Lung (tissue), 12 donors: Measurements from ENCODE around the gene CAPN13. TPM values are rescaled to one million over a fixed set of nuclear protein-coding genes. Genes with fewer than 3 reads are reported as not detected.

Source experiments
- ATAC-seq: fragments of 200-7000 bp; cut with Tn5 transposase; one replicate; pipeline ENCODE4 v1.9.1; 2020; ENCODE audit warnings: moderate number of reproducible peaks; ENCODE audit not compliant: insufficient read depth, low FRiP score
- DNase-seq, 3 donors: peaks; one replicate each; pipeline ENCODE4 v3.0.0-alpha.2; 2013 to 2017
- H3K27ac ChIP-seq, 2 donors: one replicate each; pipeline ENCODE4 v1.5.1; 2013; ENCODE audit warnings: mild to moderate bottlenecking in 2 of 2, moderate library complexity in 2 of 2, control low read depth in 1 of 2, inconsistent platforms in 1 of 2, low read depth in 1 of 2, low read length in 1 of 2
- H3K27me3 ChIP-seq, 3 donors: one replicate each; pipeline ENCODE4 v1.5.1; 2013; ENCODE audit warnings: low read length in 2 of 3; ENCODE audit not compliant: control insufficient read depth in 3 of 3, insufficient read depth in 3 of 3
- H3K36me3 ChIP-seq, 4 donors: one replicate each; pipeline ENCODE4 v1.5.1; 2013; ENCODE audit warnings: low read length in 4 of 4, mild to moderate bottlenecking in 1 of 4, moderate library complexity in 1 of 4; ENCODE audit not compliant: control insufficient read depth in 4 of 4, insufficient read depth in 4 of 4
- H3K4me1 ChIP-seq, 5 donors: one replicate each; pipeline ENCODE4 v1.5.1; 2013; ENCODE audit warnings: low read length in 5 of 5, mild to moderate bottlenecking in 2 of 5, moderate library complexity in 1 of 5; ENCODE audit not compliant: control insufficient read depth in 5 of 5, insufficient read depth in 5 of 5
- H3K4me3 ChIP-seq: one replicate; pipeline ENCODE4 v1.5.1; 2013; ENCODE audit warnings: mild to moderate bottlenecking, control low read depth, moderate library complexity
- H3K9ac ChIP-seq, 2 donors: one replicate each; pipeline ENCODE4 v1.5.1; 2013; ENCODE audit warnings: low read length in 2 of 2, control low read depth in 1 of 2; ENCODE audit not compliant: insufficient read depth in 1 of 2
- H3K9me3 ChIP-seq, 4 donors: one replicate each; pipeline ENCODE4 v1.5.1; 2013; ENCODE audit warnings: low read length in 3 of 4, mild to moderate bottlenecking in 1 of 4, moderate library complexity in 1 of 4; ENCODE audit not compliant: control insufficient read depth in 4 of 4, insufficient read depth in 3 of 4
- WGBS, 2 donors: extraction: QIAGEN DNeasy Blood & Tissue Kit; methylation state at CpG; one replicate each; pipeline ENCODE4 v1.1.7; 2013; 5-methylcytosine and 5-hydroxymethylcytosine counted together
- polyA plus RNA-seq, 2 donors: library from polyadenylated mRNA; stranded (reverse); fragments of 200-250 nt; gene quantifications; one replicate each; pipeline ENCODE4 v1.2.1, GENCODE V29; 2013
- total RNA-seq, 2 donors: library from RNA; depleted of rRNA in 1 of 2; stranded (reverse); fragments of >200 nt in 1 of 2; gene quantifications; one replicate each; pipeline ENCODE4 v1.2.1, GENCODE V29; 2014 to 2021
- TF ChIP-seq, protein P1 (sequence below): IDR thresholded peaks from 2 replicates; pipeline ENCODE4 v1.5.1; 2012; ENCODE audit warnings: mild to moderate bottlenecking; ENCODE audit errors: control extremely low read depth, extremely low read depth
- donor health status: control.
- donor health status: control.
- donor health status: Bipolar disorder and iron deficiency.
- donor health status: healthy.
- donor health status: DM: yes; HTN: yes; CAD: no.

The CAPN13 gene
- total and polyA plus RNA-seq, 4 donors, result 6.6 to 31.6 (median 8.2) TPM

DNA sequence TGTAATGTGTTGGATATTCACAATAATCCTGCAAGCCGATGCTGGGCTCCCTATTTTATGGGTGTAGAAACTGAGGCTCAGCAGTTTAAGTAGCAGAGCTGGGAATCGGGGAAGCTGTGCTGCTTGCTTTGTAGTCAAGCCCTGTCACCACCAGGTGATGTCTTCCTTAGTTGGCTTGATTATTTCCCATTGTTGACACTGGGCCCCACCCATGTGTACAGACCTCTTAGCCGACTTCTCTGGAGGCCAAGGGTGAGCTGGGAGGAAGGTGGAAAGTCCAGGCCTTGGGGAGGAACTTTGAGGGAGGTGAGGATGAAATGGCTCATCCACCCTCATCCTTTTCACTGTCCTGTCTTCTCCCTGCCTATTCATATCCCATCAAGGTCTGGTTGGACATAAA is 60.0 kb downstream of the CAPN13 start:
- peaks cover 0 to 2% (median 0%) of the 10 kb centered on the region in 3 donors for H3K27me3 ChIP-seq
- DNase-seq, result no peak
- no peak overlapping the region for H3K9ac ChIP-seq
- no peaks in the 10 kb centered on the region for H3K4me1 ChIP-seq
- TF ChIP-seq, protein P1, sequence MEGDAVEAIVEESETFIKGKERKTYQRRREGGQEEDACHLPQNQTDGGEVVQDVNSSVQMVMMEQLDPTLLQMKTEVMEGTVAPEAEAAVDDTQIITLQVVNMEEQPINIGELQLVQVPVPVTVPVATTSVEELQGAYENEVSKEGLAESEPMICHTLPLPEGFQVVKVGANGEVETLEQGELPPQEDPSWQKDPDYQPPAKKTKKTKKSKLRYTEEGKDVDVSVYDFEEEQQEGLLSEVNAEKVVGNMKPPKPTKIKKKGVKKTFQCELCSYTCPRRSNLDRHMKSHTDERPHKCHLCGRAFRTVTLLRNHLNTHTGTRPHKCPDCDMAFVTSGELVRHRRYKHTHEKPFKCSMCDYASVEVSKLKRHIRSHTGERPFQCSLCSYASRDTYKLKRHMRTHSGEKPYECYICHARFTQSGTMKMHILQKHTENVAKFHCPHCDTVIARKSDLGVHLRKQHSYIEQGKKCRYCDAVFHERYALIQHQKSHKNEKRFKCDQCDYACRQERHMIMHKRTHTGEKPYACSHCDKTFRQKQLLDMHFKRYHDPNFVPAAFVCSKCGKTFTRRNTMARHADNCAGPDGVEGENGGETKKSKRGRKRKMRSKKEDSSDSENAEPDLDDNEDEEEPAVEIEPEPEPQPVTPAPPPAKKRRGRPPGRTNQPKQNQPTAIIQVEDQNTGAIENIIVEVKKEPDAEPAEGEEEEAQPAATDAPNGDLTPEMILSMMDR, result no peak
- ATAC-seq, result no peak
- H3K4me3 ChIP-seq, result no peak overlapping the region
- H3K36me3 ChIP-seq, result no peaks in the 10 kb centered on the region
- no peak overlapping the region for H3K27ac ChIP-seq
- WGBS, 2 donors, result 67 to 82% methylated on average over 3 of the region's 3 CpGs
- no peaks in the 10 kb centered on the region for H3K9me3 ChIP-seq

DNA sequence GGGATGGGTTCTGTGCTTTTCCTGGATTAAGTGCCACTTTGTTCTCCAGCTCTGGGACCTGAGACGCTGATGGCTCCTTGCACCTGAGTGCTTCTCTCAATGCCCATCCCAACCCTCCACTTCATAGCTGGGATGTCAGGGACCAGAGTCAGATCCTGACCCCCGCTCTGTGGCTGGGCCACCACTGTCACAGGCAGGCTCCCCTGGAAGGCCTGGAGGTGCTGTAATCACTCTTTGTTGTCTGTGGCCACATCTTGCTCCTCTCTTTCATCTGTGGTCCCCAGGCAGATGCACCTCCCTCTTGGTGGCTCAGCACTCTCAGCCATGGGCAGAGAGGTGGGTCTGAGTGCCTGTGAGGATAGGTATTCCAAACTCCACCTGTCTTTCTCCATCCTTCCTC is 62.4 kb downstream of the CAPN13 start:
- Histone ChIP-seq H3K4me3 (no peak overlapping the region), H3K27ac (no peak overlapping the region), H3K36me3 (no peaks in the 10 kb centered on the region), H3K27me3 (peaks cover 0 to 2% (median 0%) of the 10 kb centered on the region in 3 donors), H3K9ac (no peak overlapping the region), H3K9me3 (no peaks in the 10 kb centered on the region), H3K4me1 (no peaks in the 10 kb centered on the region)
- DNase-seq (no peak), ATAC-seq (no peak)
- WGBS, 2 donors, result 94 to 100% methylated on average over 2 of the region's 2 CpGs
- TF ChIP-seq, protein P1, result no peak

DNA sequence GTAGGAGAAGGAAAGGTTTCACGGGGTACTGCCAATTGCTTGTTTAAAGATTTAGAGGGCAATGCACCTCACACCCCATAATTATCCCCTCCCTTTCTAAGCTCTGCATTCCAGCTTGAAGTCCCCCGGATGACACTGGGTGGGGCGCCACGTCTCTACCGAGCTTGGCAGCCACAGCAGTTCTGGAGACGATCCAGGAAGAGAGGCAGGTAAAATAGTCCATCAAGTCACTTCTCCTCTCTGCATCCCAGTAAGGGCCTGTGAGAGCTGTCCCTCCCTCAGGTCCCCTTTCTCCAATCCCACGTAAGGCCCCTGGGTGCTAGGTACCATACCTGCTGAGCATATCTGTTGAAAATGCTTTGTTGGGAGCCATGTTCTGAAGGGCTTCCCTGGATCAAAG is 65.7 kb downstream of the CAPN13 start:
- DNase-seq (no peak), ATAC-seq (no peak)
- Histone ChIP-seq H3K9ac (no peak overlapping the region), H3K27ac (no peak overlapping the region), H3K9me3 (no peaks in the 10 kb centered on the region), H3K4me1 (no peaks in the 10 kb centered on the region), H3K27me3 (peaks cover 0 to 2% (median 0%) of the 10 kb centered on the region in 3 donors), H3K4me3 (no peak overlapping the region), H3K36me3 (no peaks in the 10 kb centered on the region)
- WGBS, 2 donors, result 80 to 83% methylated on average over 7 of the region's 7 CpGs
- TF ChIP-seq, protein P1, result no peak
